Measurements from ENCODE around the gene RUNX1.

RUNX1 gene

DNA sequence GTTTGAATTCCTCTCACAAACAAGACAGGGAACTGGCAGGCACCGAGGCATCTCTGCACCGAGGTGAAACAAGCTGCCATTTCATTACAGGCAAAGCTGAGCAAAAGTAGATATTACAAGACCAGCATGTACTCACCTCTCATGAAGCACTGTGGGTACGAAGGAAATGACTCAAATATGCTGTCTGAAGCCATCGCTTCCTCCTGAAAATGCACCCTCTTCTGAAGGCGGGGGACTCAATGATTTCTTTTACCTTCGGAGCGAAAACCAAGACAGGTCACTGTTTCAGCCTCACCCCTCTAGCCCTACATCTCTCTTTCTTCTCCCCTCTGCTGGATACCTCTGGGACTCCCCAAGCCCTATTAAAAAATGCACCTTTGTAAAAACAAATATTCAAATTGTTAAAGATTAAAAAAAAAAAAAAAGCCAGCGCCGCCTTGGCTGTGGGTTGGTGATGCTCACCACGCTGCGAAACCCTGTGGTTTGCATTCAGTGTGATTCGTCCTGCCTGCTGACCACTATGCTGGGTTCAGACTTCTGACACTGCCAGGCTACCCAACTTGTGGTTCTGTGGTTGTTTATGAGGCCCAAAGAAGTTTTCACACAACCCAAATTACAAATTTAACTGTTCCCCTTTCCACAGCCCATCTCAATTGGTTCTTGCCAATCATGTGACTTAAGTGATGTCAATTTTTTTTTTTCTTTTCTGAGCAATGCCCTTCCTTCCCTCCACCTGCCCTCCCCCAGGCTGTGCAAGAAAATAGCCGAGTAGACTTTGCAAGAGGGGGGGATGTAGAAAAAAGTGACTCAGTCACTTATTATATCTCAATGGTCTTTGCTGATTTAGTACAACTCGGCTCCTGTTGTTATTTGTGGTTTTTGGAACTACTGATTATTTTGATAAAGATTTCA, at the start of gene RUNX1:
Gene RUNX1 (minus strand): TSS at position 597 of the 912 bp plus-strand sequence.
- peak; percentile 96 for DNase-seq

DNA sequence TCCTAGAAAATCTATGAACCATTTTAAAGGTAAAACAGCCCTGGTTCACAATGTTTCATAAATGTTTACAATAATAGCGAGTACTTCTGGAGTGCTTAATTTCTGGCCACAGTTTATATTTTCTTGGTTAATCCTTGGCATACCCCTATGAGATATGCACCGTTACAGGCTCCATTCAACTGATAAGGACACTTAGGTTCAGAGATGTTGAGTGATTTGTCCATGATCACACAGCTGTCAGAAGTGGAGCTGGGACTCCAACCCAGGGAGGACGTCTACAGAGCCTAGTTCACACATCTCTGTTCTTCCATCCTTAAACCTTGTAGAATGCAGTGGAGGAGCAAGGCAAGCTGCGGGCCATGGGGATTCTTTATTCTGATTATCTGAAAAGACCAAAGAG, 48.4 kb upstream of the RUNX1 start:
- no peak for DNase-seq

DNA sequence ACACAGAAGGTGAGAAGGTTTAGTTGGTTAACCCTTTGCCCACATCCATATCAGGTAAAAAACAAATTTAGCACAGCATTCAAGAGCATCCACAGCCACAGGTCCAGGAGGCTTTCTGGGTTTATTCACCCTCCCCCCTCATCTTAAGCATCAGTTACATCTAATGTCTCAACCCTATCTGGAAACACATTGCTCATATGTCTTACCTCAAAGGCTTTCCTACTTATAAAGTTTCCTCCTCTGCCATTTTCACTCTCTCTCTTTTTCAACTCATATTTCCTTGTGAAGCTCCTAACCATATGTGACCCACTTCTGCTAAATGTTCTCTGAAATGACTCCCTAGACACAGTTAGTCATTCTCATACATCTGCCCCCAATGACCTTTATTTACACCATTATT, 47.9 kb upstream of the RUNX1 start:
- no peak for DNase-seq

DNA sequence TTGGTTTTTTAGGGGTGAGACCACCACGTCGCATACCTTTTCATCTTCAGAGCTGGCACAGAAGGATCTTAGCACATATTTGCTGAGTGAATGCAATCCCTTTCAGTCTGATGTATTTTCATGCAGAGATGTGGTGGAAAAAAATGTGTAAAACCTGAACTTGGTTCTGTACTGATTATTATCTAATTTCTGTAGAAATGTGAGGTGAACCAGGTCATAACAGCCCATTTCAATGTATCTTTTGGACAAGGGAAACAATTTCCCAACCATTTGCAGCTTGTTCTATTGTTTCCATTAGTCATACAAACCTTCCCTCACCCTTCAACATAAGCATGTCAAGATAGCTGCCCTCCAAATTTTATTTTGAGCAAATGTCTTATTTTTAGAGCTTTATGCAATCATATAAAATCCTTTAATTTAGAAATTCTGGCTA, 46.8 kb upstream of the RUNX1 start:
- no peak for DNase-seq

DNA sequence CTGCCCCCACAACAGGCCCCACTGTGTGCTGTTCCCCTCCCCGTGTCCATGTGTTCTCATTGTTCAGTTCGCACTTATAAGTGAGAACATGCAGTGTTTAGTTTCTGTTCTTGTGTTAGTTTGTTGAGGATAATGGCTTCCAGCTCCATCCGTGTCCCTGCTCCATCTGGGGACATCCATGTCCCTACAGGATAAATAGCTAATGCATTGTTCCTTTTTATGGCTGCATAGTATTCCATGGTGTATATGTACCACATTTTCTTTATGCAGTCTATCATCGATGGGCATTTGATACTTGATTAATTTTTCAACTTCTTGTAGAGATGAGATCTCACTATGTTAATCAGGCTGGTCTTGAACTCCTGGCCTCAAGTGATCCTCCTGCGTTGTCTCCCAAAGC, 44.4 kb upstream of the RUNX1 start:
- no peak for DNase-seq

DNA sequence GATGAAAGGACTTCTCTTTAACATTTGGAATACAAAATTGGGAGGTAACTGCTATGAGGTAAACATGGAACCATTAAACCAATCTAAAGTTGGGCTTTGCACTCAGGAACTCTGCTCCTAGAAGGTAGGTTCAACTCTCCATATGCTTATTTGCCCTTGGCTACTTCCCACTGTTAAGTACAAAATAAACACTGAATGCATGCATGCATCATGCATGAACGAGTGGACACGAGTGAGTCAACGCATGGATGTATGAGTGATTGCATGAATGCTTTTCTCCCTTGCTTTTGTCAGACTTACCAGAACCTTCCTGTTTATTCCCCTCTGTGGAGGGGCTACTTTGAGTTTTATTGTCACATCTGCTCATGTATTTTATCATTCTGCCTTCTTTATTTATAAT, 42.4 kb upstream of the RUNX1 start:
- DNase-seq = no peak

DNA sequence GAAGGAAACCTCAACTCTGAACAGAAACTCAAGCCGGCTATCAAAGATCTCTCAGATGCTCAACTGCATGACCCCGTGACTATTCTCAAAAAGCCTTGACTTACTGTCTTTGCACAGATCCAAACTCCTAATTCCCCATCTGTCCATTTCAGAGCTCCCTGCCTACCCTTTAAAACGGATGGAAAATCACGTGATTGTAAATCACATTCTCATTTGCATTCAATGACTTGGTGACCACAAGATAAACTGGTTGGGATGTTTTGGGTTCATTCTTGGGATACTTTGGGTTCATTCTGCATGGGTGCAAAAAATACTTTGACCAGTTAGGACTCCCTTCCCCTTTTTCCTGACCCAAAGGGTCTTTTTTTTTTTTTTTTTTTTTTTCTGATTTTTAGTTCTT, 41.3 kb upstream of the RUNX1 start:
- no peak for DNase-seq

DNA sequence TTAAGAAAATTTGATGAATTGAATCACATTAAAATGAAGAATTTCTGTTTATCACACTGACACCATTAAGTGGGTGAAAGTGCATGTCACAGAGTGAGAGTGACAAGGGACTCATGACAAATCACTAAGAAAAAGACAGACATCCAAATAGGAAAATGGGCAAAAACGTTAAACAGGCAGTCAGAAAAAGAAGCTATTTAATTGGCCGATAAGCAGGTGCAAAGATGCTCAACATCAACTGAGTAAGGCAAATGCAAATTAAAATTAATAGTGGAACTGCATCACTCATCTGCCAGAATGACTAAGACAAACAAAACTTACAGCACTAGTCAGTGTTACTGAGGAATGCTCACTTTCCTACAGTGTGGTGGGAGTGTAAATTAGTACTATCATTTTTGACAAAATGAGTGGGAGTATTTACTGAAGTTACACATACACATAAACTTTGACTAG, 39.2 kb upstream of the RUNX1 start:
- no peak for DNase-seq

DNA sequence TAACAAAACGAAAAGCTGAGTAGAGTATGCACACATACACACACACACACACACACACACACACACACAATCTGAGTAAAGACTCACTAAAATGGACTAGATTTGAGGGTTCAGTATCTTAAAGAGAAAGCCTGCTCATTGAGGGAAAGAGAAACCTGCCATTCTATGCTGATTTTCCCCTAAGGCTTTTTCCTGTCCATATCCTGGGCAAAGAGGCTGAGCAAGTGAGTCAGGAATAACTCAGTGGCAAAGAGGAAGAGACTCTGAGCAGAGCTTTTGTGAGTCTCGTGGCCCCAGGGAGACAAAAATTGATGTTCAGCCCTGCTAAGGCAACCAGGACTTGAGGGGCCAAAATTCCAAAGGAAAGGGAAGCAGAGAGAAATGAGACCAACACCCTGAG, 37.3 kb upstream of the RUNX1 start:
- DNase-seq = no peak

DNA sequence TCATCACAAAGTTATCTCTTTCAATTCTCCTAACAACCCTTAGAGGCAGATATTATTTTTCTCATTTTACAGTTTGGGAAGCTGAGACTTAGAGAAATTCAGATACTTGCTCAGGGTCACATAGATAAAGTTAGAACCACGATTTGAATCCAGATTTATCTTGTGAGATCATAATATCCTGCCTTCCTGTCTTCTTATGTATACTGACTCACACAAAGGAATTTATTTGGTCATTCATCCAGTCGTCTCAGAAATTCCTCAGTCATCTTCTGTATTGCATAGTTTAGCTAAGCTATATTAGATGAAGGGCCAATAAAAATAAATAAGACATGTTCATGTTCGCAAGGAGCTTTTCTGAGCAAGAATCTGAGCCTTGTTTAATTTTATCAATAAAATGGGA, 35.8 kb upstream of the RUNX1 start:
- no peak for DNase-seq

DNA sequence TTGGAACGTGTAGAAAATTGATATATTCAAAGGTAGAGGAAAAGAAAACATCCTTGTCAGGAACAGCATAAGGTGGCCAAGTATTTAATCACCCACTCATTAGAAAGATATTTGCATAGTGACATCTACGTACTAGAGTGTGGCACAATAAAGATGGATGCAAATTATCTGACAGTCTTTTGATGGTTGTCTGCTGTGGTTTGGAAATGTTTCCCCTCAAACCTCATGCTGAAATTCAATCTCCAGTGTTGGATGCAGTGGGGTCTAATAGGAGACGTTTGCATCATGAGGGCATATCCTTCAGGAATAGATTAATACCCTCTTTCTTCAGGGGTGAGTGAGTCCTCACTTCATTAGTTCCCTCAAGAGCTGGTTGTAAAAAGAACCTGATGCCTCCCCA, 34.1 kb upstream of the RUNX1 start:
- no peak for DNase-seq

DNA sequence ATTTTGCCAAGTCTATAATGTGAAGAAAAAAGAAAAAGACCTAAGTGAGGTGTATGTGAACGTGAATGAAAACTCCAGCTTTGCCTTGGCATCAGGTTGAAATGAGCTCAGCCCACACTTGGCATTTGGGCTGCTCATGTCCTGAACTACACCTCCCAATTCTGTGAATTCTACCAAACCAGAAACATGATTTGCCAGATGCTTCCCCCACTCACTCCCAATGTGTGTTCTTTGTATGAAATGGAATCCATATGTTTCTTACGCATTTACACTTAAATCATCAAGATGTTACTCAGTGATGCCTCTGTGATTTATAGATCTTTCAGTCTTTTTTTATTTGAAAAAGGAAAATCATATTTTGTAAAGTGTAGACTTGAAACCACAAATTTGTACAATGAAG, 32.8 kb upstream of the RUNX1 start:
- no peak for DNase-seq

DNA sequence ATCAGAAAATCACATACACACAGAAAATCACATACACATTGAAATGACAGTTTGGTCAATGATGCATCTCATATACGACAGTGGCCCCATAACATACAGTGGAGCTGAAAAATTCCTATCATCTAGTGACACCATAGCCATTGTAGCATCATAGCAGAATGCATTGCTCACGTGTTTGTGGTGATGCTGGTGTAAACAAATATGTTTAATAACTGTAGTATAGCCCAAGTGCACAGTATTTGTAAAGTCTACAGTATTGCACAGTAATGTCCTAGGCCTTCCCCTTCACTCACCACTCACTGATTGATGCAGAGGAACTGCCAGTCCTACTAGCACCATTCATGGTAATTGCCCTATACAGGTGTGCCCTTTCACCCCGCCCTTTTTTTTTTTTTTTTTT, 30.1 kb upstream of the RUNX1 start:
- DNase-seq = no peak

DNA sequence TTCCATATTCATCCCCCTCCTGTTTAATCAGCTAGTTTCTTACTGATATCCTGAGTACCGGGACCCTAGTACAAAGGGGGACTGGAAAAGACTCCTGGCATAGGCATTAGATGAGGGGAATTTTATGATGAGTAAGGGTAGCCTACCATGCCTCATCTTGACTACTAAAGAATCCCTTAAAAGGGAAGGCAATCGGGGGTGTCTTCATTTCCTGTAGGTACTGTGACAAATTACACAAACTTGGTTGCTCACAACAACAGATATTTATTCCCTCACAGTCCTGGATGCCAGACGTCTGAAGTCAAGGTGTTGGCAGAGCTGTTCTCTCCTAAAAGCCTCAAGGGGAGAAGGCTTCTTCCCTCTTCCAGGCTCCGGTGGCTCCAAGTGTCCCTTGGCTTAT, 28.9 kb upstream of the RUNX1 start:
- DNase-seq = no peak

DNA sequence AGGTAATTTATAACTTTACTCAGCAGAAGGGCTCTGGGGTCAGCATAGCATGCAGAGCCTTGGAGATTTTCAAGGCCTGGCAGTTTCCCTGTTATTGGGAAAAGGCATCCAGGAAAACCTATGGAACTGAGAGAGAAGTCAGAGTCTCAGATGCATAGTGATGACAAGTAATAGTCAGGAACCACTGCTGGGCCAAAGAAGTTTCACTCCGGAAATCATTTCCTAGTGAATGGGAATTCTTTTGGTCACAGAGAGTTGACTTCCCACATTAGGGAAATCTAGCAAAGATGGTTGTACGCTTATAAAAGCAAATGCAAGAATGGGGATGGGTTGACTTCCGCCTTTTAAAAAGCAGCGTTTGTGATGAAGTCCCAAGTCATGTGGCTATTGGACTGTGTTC, 28.4 kb upstream of the RUNX1 start:
- DNase-seq = no peak

DNA sequence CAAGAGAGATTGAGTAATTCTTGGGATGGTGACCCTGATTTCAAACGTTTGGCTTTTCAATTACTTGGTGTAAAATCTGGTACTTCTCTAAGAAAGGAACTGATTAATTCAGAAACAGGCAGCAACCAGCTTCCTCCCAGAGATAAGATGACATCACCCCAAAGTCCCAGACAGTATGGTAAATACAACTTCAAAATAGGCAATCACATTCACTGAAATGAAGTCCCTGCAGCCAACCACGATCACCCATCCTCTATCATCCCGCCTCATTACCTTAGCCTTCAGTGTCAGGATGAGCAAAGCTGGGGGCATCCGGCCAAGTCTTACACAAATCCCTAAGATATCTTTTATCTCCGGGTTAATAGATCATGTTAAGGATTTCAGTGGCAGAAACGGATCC, 26.4 kb upstream of the RUNX1 start:
- no peak for DNase-seq

DNA sequence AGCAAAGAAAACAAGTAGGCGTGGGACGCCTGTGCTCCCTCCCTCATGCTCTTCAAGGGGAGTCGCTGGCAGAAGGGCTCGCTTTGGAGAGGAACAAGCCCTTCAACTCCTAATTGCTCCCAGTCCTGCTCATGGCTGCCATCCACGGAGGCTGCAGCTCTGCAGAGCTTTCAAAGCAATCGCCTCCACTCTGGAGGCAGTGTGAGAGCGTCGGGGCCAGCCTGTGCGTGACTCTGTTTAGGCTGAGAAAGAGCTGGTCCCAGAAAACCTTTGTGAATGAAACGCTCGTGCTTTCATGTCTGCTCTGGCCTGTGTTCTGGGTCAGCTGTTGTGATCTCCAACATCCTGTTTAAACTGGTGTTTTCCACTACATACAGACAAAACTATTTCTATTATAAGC, 23.9 kb upstream of the RUNX1 start:
- DNase-seq = no peak

DNA sequence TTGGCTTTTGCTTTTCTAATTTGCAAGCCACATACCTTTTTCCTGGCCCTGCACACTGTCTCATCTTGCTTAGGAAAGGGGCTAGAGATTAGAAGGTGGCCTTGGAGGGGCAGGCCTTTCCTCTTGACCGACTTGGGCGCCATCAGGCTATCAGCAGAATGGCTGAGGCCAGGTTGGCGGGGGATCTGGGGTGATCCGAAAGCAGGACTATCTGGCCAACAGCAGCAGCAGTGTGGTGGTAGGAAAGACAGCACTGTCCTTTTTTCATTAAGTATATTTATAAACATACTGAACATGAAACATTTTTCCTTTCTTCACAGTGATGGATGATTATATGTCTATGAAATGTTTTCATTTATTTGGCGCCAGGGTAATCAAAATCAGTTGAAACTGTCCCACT, 23.5 kb upstream of the RUNX1 start:
- no peak for DNase-seq

DNA sequence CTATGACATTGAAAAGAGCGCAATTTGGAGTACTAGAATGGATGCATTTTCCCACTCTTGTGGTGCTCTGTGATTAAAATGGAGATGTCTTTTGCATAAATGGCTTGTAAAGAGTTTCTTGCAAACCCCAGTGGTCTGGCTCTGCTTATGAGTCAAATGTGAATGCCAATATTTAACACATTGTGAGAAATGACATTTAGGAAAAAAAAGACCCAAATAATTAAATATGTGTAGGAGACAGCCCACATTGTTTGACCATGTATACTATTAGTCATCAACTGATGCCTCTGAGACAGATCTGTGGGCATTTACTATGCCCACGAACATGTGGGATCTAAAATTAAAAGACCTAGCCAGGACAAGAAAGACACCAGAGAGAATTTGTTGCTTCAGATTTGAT, 22.2 kb upstream of the RUNX1 start:
- DNase-seq = no peak

DNA sequence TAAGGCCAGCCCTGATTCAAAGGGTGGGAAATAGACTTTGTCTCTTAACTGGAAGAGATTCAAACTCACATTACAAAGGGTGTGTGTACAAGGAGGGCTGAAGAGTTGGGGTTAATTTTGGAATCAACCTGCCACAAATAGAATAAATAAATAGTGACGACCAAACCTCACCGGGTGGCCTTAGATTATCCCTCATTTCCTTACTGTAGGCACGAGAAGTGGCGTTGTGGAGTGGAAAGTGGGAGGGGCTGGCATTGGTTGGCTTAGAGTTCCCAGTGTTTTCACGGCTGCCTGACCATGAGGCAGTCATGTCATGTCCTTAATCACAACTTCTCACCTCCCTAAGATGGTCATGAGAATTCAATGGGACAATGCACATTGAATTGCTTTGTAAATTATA, 21.3 kb upstream of the RUNX1 start:
- no peak for DNase-seq

DNA sequence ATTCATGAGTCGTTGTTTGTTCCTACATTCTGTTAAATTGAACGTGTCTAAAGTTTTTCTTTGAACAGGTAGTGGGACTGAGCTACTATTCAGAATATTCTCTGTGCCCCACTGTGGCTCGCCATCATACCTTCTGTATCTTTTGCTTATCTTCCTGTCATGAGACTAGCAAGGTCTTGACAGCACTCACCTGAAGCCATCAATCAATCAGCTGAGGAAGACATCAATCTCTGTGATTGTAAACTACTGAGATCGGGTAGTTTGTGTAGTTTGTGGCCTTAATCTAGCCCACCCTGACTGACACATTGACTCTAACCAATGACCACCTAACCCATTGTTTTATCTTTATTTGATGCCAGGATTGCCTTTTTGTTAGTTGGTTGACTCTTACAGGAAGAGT, 17.7 kb upstream of the RUNX1 start:
- DNase-seq = no peak

DNA sequence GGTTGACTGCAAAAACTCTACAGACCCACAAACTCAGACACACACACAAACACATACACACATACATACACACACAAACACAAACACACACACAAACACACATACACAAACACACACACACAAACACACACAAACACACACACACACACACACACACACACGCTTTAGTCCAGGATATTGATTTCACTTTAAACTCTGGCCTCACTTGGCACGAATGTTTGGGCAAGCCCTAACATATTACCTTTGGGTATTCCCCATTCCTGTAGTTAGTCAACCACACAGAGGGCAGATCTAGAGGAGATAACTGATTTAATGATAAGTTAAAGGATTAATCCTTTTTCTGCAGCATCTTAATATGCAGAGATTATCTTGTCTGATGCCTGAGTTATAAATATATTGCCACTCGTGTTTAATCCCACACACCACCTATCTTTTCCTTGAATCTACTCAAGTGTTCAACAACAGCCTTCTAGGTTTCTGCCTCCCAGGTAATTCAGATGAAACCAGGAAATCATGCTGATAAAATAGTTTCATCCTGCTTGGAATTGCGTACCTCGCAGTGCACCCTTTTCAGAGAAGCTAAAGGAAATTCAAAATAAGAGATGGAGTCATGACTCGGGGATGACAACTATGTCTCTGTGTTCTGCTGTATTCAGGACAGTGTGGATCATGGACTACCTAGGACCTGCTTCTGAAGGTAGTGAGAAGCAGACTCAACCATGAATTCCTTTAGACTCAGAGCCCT, 14.5 kb upstream of the RUNX1 start:
- no peak for DNase-seq

DNA sequence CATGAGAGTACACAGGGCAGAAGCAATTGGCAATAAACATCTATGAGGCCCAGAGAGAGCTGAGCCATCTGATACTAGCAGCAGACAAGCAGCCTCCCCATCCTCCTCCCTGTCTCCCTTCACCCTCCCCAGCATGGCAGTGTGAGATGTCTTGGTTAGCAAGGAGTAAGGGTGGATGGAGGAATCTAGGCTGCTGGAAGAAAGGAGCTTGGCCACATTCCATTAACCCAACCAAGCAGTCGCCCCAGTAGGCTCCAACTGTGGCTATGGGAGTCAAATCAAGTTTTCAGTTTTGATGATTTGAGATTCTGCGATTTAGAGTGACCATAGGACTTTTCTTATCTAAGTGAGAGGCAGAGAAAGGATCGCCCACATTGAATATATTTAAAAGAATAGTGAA, 12.9 kb upstream of the RUNX1 start:
- DNase-seq = no peak

DNA sequence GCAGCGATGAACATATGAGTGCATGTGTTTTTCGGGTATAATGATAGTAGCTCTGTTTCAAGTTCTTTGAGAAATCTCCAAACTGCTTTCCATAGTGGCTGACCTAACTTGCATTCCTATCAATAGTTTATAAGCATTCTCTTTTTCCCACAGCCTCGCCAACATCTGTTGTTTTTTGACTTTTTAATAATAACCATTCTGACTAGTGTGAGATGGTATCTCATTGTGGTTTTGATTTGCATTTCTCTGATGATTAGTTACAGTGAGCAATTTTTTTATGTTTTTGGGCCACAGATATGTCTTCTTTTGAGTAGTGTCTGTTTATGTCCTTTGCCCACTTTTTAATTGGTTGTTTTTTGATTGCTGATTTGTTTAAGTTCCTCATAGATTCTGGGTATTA, 10.6 kb upstream of the RUNX1 start:
- DNase-seq = no peak

Data from AML-193 (cell line).